GM21367 (cell line): ENCODE results near the gene TATDN2.

ENCODE experiments used
- ATAC-seq: cut with Tn5 transposase; IDR thresholded peaks from one replicate; pipeline ENCODE4 v1.9.1; 2021; ENCODE audit not compliant: unreplicated experiment

TATDN2 gene

GRCh38 chr3:10234526-10235230 lies 13.6 kb upstream of the TATDN2 start:
- ATAC-seq: no peak

- no peak for ATAC-seq
Observed at GRCh38 chr3:10235551-10235950, 12.7 kb upstream of the TATDN2 start.

- no peak for ATAC-seq
Observed at GRCh38 chr3:10238345-10239183, 9.7 kb upstream of the TATDN2 start.

GRCh38 chr3:10240799-10241198 lies 7.5 kb upstream of the TATDN2 start:
- ATAC-seq: no peak

- ATAC-seq: no peak
Observed at GRCh38 chr3:10242182-10243065, 5.8 kb upstream of the TATDN2 start.

- ATAC-seq: no peak
Observed at GRCh38 chr3:10244009-10244408, 4.2 kb upstream of the TATDN2 start.

GRCh38 chr3:10245081-10245712 lies 3.1 kb upstream of the TATDN2 start:
- ATAC-seq: no peak

- no peak for ATAC-seq
Observed at GRCh38 chr3:10247679-10248183, 528 bp upstream of the TATDN2 start.

GRCh38 chr3:10248984-10249748 lies 907 bp downstream of the TATDN2 start:
- ATAC-seq: no peak

- no peak for ATAC-seq
Observed at GRCh38 chr3:10249833-10250232, 1.6 kb downstream of the TATDN2 start.

GRCh38 chr3:10251006-10251405 lies 2.7 kb downstream of the TATDN2 start:
- ATAC-seq: no peak

- no peak for ATAC-seq
Observed at GRCh38 chr3:10253731-10254130, 5.5 kb downstream of the TATDN2 start.

- no peak for ATAC-seq
Observed at GRCh38 chr3:10255835-10256234, 7.6 kb downstream of the TATDN2 start.

- no peak for ATAC-seq
Observed at GRCh38 chr3:10259036-10259435, 10.8 kb downstream of the TATDN2 start.

- no peak for ATAC-seq
Observed at GRCh38 chr3:10259798-10260197, 11.5 kb downstream of the TATDN2 start.

- ATAC-seq: no peak
Observed at GRCh38 chr3:10260211-10260701, 12.0 kb downstream of the TATDN2 start.

- no peak for ATAC-seq
Observed at GRCh38 chr3:10262027-10262426, 13.8 kb downstream of the TATDN2 start.

GRCh38 chr3:10263646-10264363 lies 15.5 kb downstream of the TATDN2 start:
- ATAC-seq: no peak

- no peak for ATAC-seq
Observed at GRCh38 chr3:10265833-10266232, 17.6 kb downstream of the TATDN2 start.
